ENCODE data around the gene CYBC1. TPM values are rescaled to one million over a fixed set of nuclear protein-coding genes. Genes with fewer than 3 reads are reported as not detected.

Gene CYBC1
- total and polyA plus RNA-seq, 9 of the 15 experiments (the other 6 are each of a cell fraction or from before 2014, with no cell fraction given): 1.3 to 71.8 (median 49.9) TPM

GRCh38 chr17:82410014-82410716 is 40.4 kb downstream of the CYBC1 start:
- Histone ChIP-seq H3K79me2 (ENCODE audit: control insufficient read depth, insufficient read depth, low read length) (peaks cover 15% of the 10 kb centered on the region; the same call in 2 of the 3 replicates), H3K9me1 (ENCODE audit: control insufficient read depth, insufficient read depth, low read length) (peaks cover 5% of the 10 kb centered on the region), H3K4me1 (replicated peaks in 1 of 2; ENCODE audit: control insufficient read depth in 2 of 2, insufficient read depth in 2 of 2, low read length in 2 of 2) (peaks cover 0 to 31% of the 10 kb centered on the region in 2 experiments; a peak in 3 of 5 replicates), H3K27me3 (ENCODE audit: control insufficient read depth in 2 of 2, insufficient read depth in 2 of 2, low read length in 2 of 2) (no peaks in the 10 kb centered on the region), H3K4me2 (ENCODE audit: insufficient read depth, low read length) (no peak overlapping the region), H3K9ac (ENCODE audit: insufficient read depth in 1 of 2, low read depth in 2 of 2, low read length in 2 of 2) (peak overlapping the region in 1 of 2 experiments; percentile 70; a peak in 2 of 4 replicates), H3K4me3 (no peak overlapping the region), H3K9me3 (replicated peaks; ENCODE audit: control insufficient read depth, insufficient read depth, low read depth, low read length) (no peaks in the 10 kb centered on the region), H4K20me1 (replicated peaks; ENCODE audit: control insufficient read depth, insufficient read depth, low read length) (peaks cover 4% of the 10 kb centered on the region), H2AFZ (ENCODE audit: low read depth, low read length) (no peak overlapping the region), H3K36me3 (ENCODE audit: control insufficient read depth, insufficient read depth, low read length) (peaks cover 19% of the 10 kb centered on the region; the same call in 2 of the 3 replicates), H3K27ac (ENCODE audit: extremely low read depth, low read depth, low read length) (no peak overlapping the region)
- no TSS peak for BruUV-seq (replicated peaks)
- FAIRE-seq (no peak), ATAC-seq (no peak), DNase-seq (ENCODE audit: extremely low read depth in 1 of 4, low spot score in 3 of 4) (no peak)
- POLR2A ChIA-PET: interaction anchor here (1.0 to 1.5 kb wide), 2 partner anchors 10 to 52 kb away, joined by 3 to 5 read pairs; no protein-coding TSS in a partner anchor
- TF ChIP-seq DACH1 (IDR thresholded peaks at IDR 0.05; ENCODE audit: partially characterized antibody) (no peak), HCFC1 (IDR thresholded peaks at IDR 0.05; ENCODE audit: low read depth, low read length) (no peak), PTRF (tag; IDR thresholded peaks at IDR 0.05) (no peak), ZZZ3 (IDR thresholded peaks at IDR 0.05) (no peak), C11orf30 (IDR thresholded peaks at IDR 0.05; ENCODE audit: low read depth) (no peak), HDAC8 (tag; IDR thresholded peaks at IDR 0.05) (no peak), ZNF431 (CRISPR knock-in tag; IDR thresholded peaks at IDR 0.05) (no peak), EZH2 (IDR thresholded peaks at IDR 0.05; ENCODE audit: borderline replicate concordance, low read depth, low read length) (no peak), SRSF3 (IDR thresholded peaks at IDR 0.05; ENCODE audit: insufficient read depth, low read length) (no peak), CBX1 (IDR thresholded peaks at IDR 0.05; ENCODE audit: low read depth) (no peak), ZNF134 (CRISPR knock-in tag; conservative IDR thresholded peaks at IDR 0.05) (no peak), TAL1 (IDR thresholded peaks at IDR 0.05) (no peak), TCF7L2 (IDR thresholded peaks at IDR 0.05; ENCODE audit: low read depth, low read length) (no peak), ZNF232 (CRISPR knock-in tag; IDR thresholded peaks at IDR 0.05) (no peak)
- TF ChIP-seq, protein P1, sequence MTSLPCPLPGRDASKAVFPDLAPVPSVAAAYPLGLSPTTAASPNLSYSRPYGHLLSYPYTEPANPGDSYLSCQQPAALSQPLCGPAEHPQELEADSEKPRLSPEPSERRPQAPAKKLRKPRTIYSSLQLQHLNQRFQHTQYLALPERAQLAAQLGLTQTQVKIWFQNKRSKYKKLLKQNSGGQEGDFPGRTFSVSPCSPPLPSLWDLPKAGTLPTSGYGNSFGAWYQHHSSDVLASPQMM (CRISPR knock-in tag; IDR thresholded peaks at IDR 0.05): no peak
- TF ChIP-seq, protein P2, sequence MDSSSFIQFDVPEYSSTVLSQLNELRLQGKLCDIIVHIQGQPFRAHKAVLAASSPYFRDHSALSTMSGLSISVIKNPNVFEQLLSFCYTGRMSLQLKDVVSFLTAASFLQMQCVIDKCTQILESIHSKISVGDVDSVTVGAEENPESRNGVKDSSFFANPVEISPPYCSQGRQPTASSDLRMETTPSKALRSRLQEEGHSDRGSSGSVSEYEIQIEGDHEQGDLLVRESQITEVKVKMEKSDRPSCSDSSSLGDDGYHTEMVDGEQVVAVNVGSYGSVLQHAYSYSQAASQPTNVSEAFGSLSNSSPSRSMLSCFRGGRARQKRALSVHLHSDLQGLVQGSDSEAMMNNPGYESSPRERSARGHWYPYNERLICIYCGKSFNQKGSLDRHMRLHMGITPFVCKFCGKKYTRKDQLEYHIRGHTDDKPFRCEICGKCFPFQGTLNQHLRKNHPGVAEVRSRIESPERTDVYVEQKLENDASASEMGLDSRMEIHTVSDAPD (CRISPR knock-in tag; IDR thresholded peaks at IDR 0.05): no peak
- 86% methylated on average over 13 of the region's 14 CpGs for WGBS (ENCODE audit: insufficient coverage, low coverage, missing lambda C conversion rate)
- CTCF ChIA-PET (ENCODE audit: low intra/inter-chr PET ratio): no interaction called here
- in situ Hi-C loops (cut with MboI): no loop called here
- intact Hi-C loops (cut with micrococcal nuclease): loop anchor here (10.0 kb wide), 1 partner anchor 145 kb away; no protein-coding TSS in a partner anchor

Measured in K562 (cell line).